Endothelial cell (in vitro differentiated cells): ENCODE data around the gene TSPAN3. TPM values are rescaled to one million over a fixed set of nuclear protein-coding genes. Genes with fewer than 3 reads are reported as not detected.

Source experiments
- DNase-seq: peaks from one replicate; pipeline ENCODE4 v3.0.0; 2021; ENCODE audit warnings: low spot score
- H3K27ac Mint-ChIP-seq: one replicate; pipeline ENCODE4 v1.8.0; 2021; ENCODE audit warnings: mixed read lengths, inconsistent platforms; ENCODE audit not compliant: unreplicated experiment
- H3K27me3 Mint-ChIP-seq: one replicate; pipeline ENCODE4 v1.8.0; 2021; ENCODE audit warnings: mild to moderate bottlenecking, moderate library complexity, mixed read lengths, inconsistent platforms; ENCODE audit not compliant: unreplicated experiment
- H3K36me3 Mint-ChIP-seq: one replicate; pipeline ENCODE4 v1.8.0; 2021; ENCODE audit warnings: mild to moderate bottlenecking, low read depth, mixed read lengths, inconsistent platforms; ENCODE audit not compliant: unreplicated experiment
- H3K4me1 Mint-ChIP-seq: one replicate; pipeline ENCODE4 v1.8.0; 2021; ENCODE audit warnings: mild to moderate bottlenecking, mixed read lengths, inconsistent platforms; ENCODE audit not compliant: unreplicated experiment
- H3K4me3 Mint-ChIP-seq: one replicate; pipeline ENCODE4 v1.8.0; 2021; ENCODE audit warnings: mild to moderate bottlenecking, mixed read lengths, inconsistent platforms; ENCODE audit not compliant: unreplicated experiment
- H3K9me3 Mint-ChIP-seq: one replicate; pipeline ENCODE4 v1.8.0; 2021; ENCODE audit warnings: mixed read lengths, inconsistent platforms; ENCODE audit not compliant: unreplicated experiment
- CTCF ChIP-seq: fragments of 200-600 bp; sonication (generic); IDR thresholded peaks from one replicate; pipeline ENCODE4 v1.5.0; 2021; ENCODE audit warnings: antibody characterized with exemption; ENCODE audit not compliant: unreplicated experiment
- total RNA-seq: library from RNA; stranded (reverse); fragmentation: NEBNext Ultra II Directional; extraction: Animal tissue kit (Norgen Biotek cat#: 25700); gene quantifications from one replicate; pipeline ENCODE4 v1.2.1, GENCODE V29; 2021; ENCODE audit not compliant: unreplicated experiment

Gene TSPAN3
- total RNA-seq, 1 donor from 2014 or later: 140 TPM

- Mint-ChIP-seq H3K27me3 (peaks cover 15% of the 10 kb centered on the region), H3K9me3 (no peaks in the 10 kb centered on the region), H3K36me3 (no peaks in the 10 kb centered on the region), H3K4me3 (no peak overlapping the region), H3K27ac (no peak overlapping the region), H3K4me1 (peaks cover 3% of the 10 kb centered on the region)
- no peak for TF ChIP-seq CTCF
- DNase-seq: no peak
These were observed 43.7 kb downstream of the TSPAN3 start for GRCh38 chr15:77027111-77027696.

GRCh38 chr15:77026501-77027110 lies 44.3 kb downstream of the TSPAN3 start:
- no peak overlapping the region for H3K4me3 Mint-ChIP-seq
- TF ChIP-seq CTCF: no peak
- H3K27me3 Mint-ChIP-seq: peaks cover 15% of the 10 kb centered on the region
- no peaks in the 10 kb centered on the region for H3K36me3 Mint-ChIP-seq
- DNase-seq: peak; percentile 4
- H3K4me1 Mint-ChIP-seq: peaks cover 8% of the 10 kb centered on the region
- H3K9me3 Mint-ChIP-seq: no peaks in the 10 kb centered on the region
- no peak overlapping the region for H3K27ac Mint-ChIP-seq

GRCh38 chr15:77025941-77026411 lies 44.9 kb downstream of the TSPAN3 start:
- DNase-seq: no peak
- TF ChIP-seq CTCF: no peak
- peaks cover 8% of the 10 kb centered on the region for H3K4me1 Mint-ChIP-seq
- H3K9me3 Mint-ChIP-seq: no peaks in the 10 kb centered on the region
- H3K27me3 Mint-ChIP-seq: peaks cover 15% of the 10 kb centered on the region
- H3K27ac Mint-ChIP-seq: no peak overlapping the region
- H3K36me3 Mint-ChIP-seq: no peaks in the 10 kb centered on the region
- no peak overlapping the region for H3K4me3 Mint-ChIP-seq

- H3K36me3 Mint-ChIP-seq: no peaks in the 10 kb centered on the region
- no peak overlapping the region for H3K4me3 Mint-ChIP-seq
- DNase-seq: no peak
- H3K27me3 Mint-ChIP-seq: peaks cover 16% of the 10 kb centered on the region
- H3K9me3 Mint-ChIP-seq: no peaks in the 10 kb centered on the region
- TF ChIP-seq CTCF: no peak
- no peak overlapping the region for H3K27ac Mint-ChIP-seq
- peaks cover 8% of the 10 kb centered on the region for H3K4me1 Mint-ChIP-seq
These were observed 45.6 kb downstream of the TSPAN3 start for GRCh38 chr15:77025083-77025901.
